Fibroblast of the aortic adventitia (primary cell): Measurements from ENCODE around the gene NIFK. TPM values are rescaled to one million over a fixed set of nuclear protein-coding genes. Genes with fewer than 3 reads are reported as not detected.

Experiments used
- DNase-seq: peaks from one replicate; pipeline ENCODE4 v3.0.0-alpha.2; 2010; ENCODE audit warnings: low read depth
- H3K4me3 ChIP-seq: 2 replicates; pipeline ENCODE4 v1.5.1; 2011; ENCODE audit warnings: low read depth, mild to moderate bottlenecking, control low read depth, low read length, moderate library complexity
- CTCF ChIP-seq: IDR thresholded peaks from 2 replicates; pipeline ENCODE4 v1.5.1; 2011; ENCODE audit warnings: mild to moderate bottlenecking, low read length, control low read depth, inconsistent platforms; ENCODE audit not compliant: insufficient read depth
- total RNA-seq: library from RNA; depleted of rRNA; stranded (reverse); fragments of >200 nt; gene quantifications from 2 replicates; pipeline ENCODE4 v1.2.3, GENCODE V29; 2012; ENCODE audit warnings: low replicate concordance

The NIFK gene
- total RNA-seq, 1 donor, result 49.5 TPM

- TF ChIP-seq CTCF, result no peak
- no peak overlapping the region for H3K4me3 ChIP-seq
Measured at GRCh38 chr2:121731366-121731765, 5.3 kb downstream of the NIFK start.

DNA sequence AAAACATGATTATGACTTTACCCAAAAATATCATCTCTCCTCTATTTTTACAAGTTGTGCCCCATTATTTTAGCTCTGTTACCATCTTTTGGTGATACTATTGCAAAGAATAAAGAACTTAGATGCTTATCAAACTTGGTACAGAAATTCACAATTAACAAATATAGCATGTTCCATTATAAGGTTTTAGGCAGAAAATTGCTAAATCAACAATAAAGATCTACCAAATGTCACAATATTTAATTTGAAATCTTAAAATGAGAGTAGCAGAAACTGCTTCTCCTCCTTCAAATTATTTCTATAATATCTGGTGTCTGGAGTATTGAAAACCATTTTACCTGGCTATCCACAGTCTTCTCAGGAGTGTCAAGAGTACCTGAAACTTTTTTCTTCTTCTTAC, 8.7 kb downstream of the NIFK start:
- no peak overlapping the region for H3K4me3 ChIP-seq
- no peak for TF ChIP-seq CTCF
- no peak for DNase-seq

More at GRCh38 chr2:121731366-121731765, 5.3 kb downstream of the NIFK start:
- no peak for DNase-seq

DNA sequence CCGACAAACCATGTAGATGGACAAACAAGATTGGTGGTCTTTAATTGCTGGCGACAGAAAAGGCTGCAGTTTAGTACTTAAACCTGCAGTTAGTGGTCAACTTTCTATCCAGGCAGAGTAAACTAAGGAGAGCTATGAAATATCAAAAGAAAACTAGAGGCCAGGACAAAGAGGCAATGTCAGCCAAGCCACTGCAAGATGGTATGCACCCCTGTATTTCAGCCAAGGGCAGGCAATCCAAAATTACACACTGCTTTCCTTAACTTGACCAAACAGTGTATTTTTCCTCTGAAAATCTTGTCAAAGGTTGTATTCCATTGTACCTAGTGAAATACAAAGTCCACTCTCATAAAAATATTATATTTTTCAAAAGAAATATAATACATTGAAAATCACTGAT, 9.3 kb downstream of the NIFK start:
- H3K4me3 ChIP-seq, result no peak overlapping the region
- TF ChIP-seq CTCF, result no peak
- DNase-seq, result no peak

- DNase-seq, result no peak
- TF ChIP-seq CTCF, result no peak
- no peak overlapping the region for H3K4me3 ChIP-seq
Measured at GRCh38 chr2:121723316-121723715, 13.4 kb downstream of the NIFK start.

DNA sequence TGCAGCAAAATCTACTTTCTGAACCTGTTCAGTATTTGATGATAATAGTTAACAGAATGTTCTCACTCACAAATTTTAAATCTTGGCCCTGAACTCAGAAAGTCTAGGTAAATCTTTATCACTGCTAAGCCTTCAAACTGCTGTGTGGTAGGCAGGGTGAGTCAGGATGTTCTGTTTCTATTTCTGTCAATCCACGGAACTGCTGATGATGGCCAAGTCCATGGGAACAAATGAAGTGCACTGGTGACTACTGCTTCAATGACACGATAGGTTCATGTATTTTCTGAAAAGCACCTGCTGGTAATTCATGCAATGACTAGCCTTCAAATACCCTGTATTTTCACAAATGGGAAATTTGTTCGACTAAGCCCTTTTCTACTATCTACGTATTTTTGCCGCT, 14.2 kb downstream of the NIFK start:
- peak; percentile 62 for DNase-seq
- TF ChIP-seq CTCF, result no peak
- H3K4me3 ChIP-seq, result no peak overlapping the region

GRCh38 chr2:121721926-121722325, 14.7 kb downstream of the NIFK start:
- peak; percentile 91 for DNase-seq
- H3K4me3 ChIP-seq, result no peak overlapping the region
- TF ChIP-seq CTCF, result no peak

GRCh38 chr2:121717529-121717928, 19.1 kb downstream of the NIFK start:
- no peak for DNase-seq
- TF ChIP-seq CTCF, result no peak
- H3K4me3 ChIP-seq, result no peak overlapping the region
